ENCODE results near the gene TMBIM1.

GRCh38 chr2:218233543-218233942 lies 58.8 kb downstream of the TMBIM1 start:
- no peak for TF ChIP-seq POLR2A (IDR thresholded peaks at IDR 0.05)
- no peak for TF ChIP-seq CTCF (IDR thresholded peaks at IDR 0.05)

All from thyroid gland (tissue), 4 donors.